SK-N-MC (cell line): Measurements from ENCODE around the gene SLC16A6.
"Not testable (repeated sequence)": the region's sequence is repeated elsewhere in the genome, so short reads cannot be mapped to it uniquely, and the experiment has no call there.

Source experiments
- DNase-seq: peaks from one replicate; pipeline ENCODE4 v3.0.0-alpha.2; 2011; ENCODE audit warnings: low read depth, low spot score
- H3K27ac ChIP-seq: fragments of 200-600 bp; sonication (generic); 2 replicates; pipeline ENCODE4 v1.5.1; 2016; ENCODE audit warnings: mixed run types
- H3K36me3 ChIP-seq: fragments of 200-600 bp; sonication (generic); 2 replicates; pipeline ENCODE4 v1.6.1; 2017; ENCODE audit warnings: antibody characterized with exemption, low read length, mixed read lengths; ENCODE audit not compliant: insufficient read depth
- H3K4me3 ChIP-seq: fragments of 200-600 bp; sonication (generic); 2 replicates; pipeline ENCODE4 v1.5.1; 2016
- H3K9ac ChIP-seq: fragments of 200-600 bp; sonication (generic); 2 replicates; pipeline ENCODE4 v1.8.0; 2017; ENCODE audit warnings: mixed run types, mixed read lengths; ENCODE audit not compliant: insufficient read length
- H3K9me3 ChIP-seq: fragments of 200-600 bp; sonication (generic); 2 replicates; pipeline ENCODE4 v1.6.1; 2017; ENCODE audit warnings: low read depth, mild to moderate bottlenecking, antibody characterized with exemption, low read length, moderate library complexity, mixed read lengths
- EZH2 ChIP-seq: fragments of 200-600 bp; sonication (generic); IDR thresholded peaks from one replicate; pipeline ENCODE4 v1.6.1; 2017; ENCODE audit warnings: antibody characterized with exemption
- FOXP2 ChIP-seq: optimal IDR thresholded peaks from 2 replicates; pipeline ENCODE3; 2011; ENCODE audit warnings: mild to moderate bottlenecking, moderate library complexity; ENCODE audit not compliant: insufficient read depth; ENCODE audit errors: extremely low read length, control extremely low read depth
- POLR2AphosphoS5 ChIP-seq: IDR thresholded peaks from 2 replicates; pipeline ENCODE4 v1.6.1; 2012; ENCODE audit warnings: mild to moderate bottlenecking, low read depth, low read length, borderline replicate concordance

SLC16A6 gene

GRCh38 chr17:68257934-68258333 is 33.0 kb downstream of the SLC16A6 start:
- Histone ChIP-seq H3K36me3 (peaks cover 4% of the 10 kb centered on the region; the same call in 1 of the 2 replicates), H3K9ac (no peak overlapping the region), H3K9me3 (no peaks in the 10 kb centered on the region), H3K4me3 (no peak overlapping the region), H3K27ac (no peak overlapping the region)
- no peak for TF ChIP-seq EZH2
- no peak for TF ChIP-seq POLR2AphosphoS5
- no peak for TF ChIP-seq FOXP2
- DNase-seq: no peak

- DNase-seq, H3K4me3 ChIP-seq, H3K9ac ChIP-seq, H3K27ac ChIP-seq, H3K36me3 ChIP-seq, H3K9me3 ChIP-seq: not testable (repeated sequence)
These were observed 34.2 kb downstream of the SLC16A6 start for GRCh38 chr17:68256701-68257100.

GRCh38 chr17:68255731-68256538 is 35.0 kb downstream of the SLC16A6 start:
- Histone ChIP-seq H3K9me3 (no peaks in the 10 kb centered on the region), H3K9ac (no peak overlapping the region), H3K36me3 (peaks cover 9% of the 10 kb centered on the region; the same call in 1 of the 2 replicates), H3K4me3 (no peak overlapping the region), H3K27ac (no peak overlapping the region)
- no peak for TF ChIP-seq FOXP2
- no peak for TF ChIP-seq POLR2AphosphoS5
- no peak for TF ChIP-seq EZH2
- DNase-seq: no peak

- Histone ChIP-seq H3K36me3 (peaks cover 9% of the 10 kb centered on the region; the same call in 1 of the 2 replicates), H3K9ac (no peak overlapping the region), H3K4me3 (no peak overlapping the region), H3K27ac (no peak overlapping the region), H3K9me3 (no peaks in the 10 kb centered on the region)
- TF ChIP-seq FOXP2 (no peak), POLR2AphosphoS5 (no peak), EZH2 (no peak)
- no peak for DNase-seq
These were observed 35.8 kb downstream of the SLC16A6 start for GRCh38 chr17:68255151-68255550.

GRCh38 chr17:68253426-68253825 is 37.5 kb downstream of the SLC16A6 start:
- not testable (repeated sequence) for H3K9ac ChIP-seq, H3K4me3 ChIP-seq, H3K9me3 ChIP-seq, H3K36me3 ChIP-seq, H3K27ac ChIP-seq, DNase-seq

GRCh38 chr17:68249354-68249765 is 41.6 kb downstream of the SLC16A6 start:
- TF ChIP-seq POLR2AphosphoS5: no peak
- no peak for TF ChIP-seq EZH2
- no peak for TF ChIP-seq FOXP2

GRCh38 chr17:68248891-68249290 is 42.0 kb downstream of the SLC16A6 start:
- no peaks in the 10 kb centered on the region for H3K9me3 ChIP-seq
- peaks cover 5% of the 10 kb centered on the region; the same call in 1 of the 2 replicates for H3K36me3 ChIP-seq
- H3K4me3 ChIP-seq: peak overlapping the region; percentile 96
- TF ChIP-seq FOXP2: no peak
- TF ChIP-seq POLR2AphosphoS5: no peak
- TF ChIP-seq EZH2: no peak
- no peak for DNase-seq
- H3K27ac ChIP-seq: no peak overlapping the region
- peak overlapping the region; percentile 90 for H3K9ac ChIP-seq

More at GRCh38 chr17:68249354-68249765, 41.6 kb downstream of the SLC16A6 start:
- no peaks in the 10 kb centered on the region for H3K9me3 ChIP-seq
- H3K36me3 ChIP-seq: peaks cover 8% of the 10 kb centered on the region; the same call in 1 of the 2 replicates
- DNase-seq: no peak
- H3K27ac ChIP-seq: no peak overlapping the region
- no peak overlapping the region for H3K9ac ChIP-seq
- no peak overlapping the region for H3K4me3 ChIP-seq

- H3K36me3 ChIP-seq: peaks cover 5% of the 10 kb centered on the region; the same call in 1 of the 2 replicates
- DNase-seq: no peak
- TF ChIP-seq FOXP2: no peak
- no peak for TF ChIP-seq EZH2
- TF ChIP-seq POLR2AphosphoS5: no peak
These were observed 42.6 kb downstream of the SLC16A6 start for GRCh38 chr17:68248199-68248825.

More at GRCh38 chr17:68248199-68248825, 42.6 kb downstream of the SLC16A6 start:
- no peak overlapping the region for H3K27ac ChIP-seq
- H3K9me3 ChIP-seq: no peaks in the 10 kb centered on the region
- peak overlapping the region; percentile 96 for H3K4me3 ChIP-seq
- peak overlapping the region; percentile 90 for H3K9ac ChIP-seq
